GM21367 (cell line): ENCODE data around the gene CRACR2B.

ENCODE experiments used
- ATAC-seq: cut with Tn5 transposase; IDR thresholded peaks from one replicate; pipeline ENCODE4 v1.9.1; 2021; ENCODE audit not compliant: unreplicated experiment

CRACR2B gene

GRCh38 chr11:825366-826226 lies 2.1 kb upstream of the CRACR2B start:
- no peak for ATAC-seq

GRCh38 chr11:826227-826621 lies 1.5 kb upstream of the CRACR2B start:
- ATAC-seq: no peak

DNA sequence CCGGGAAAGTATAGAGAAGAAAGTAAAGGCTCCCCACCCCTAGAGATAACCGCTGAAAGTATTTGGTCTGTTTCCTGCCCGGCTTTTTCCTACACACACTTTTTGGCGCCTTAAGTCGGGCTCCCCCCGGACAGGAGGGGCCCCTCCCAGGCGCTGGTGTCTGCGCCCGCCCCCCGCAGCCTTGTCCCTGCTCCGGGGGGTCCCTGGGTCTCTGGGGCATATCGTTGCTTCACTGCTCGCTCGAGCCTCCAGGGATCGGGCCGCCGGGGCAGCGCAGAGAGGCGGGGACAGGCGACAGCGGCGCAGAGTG lies 928 bp upstream of the CRACR2B start:
- ATAC-seq: no peak

GRCh38 chr11:827146-827896 lies 398 bp upstream of the CRACR2B start:
- no peak for ATAC-seq

GRCh38 chr11:828506-829175 lies 922 bp downstream of the CRACR2B start:
- ATAC-seq: no peak

- no peak for ATAC-seq
Measured at GRCh38 chr11:829176-829846, 1.6 kb downstream of the CRACR2B start.

GRCh38 chr11:829847-830294 lies 2.2 kb downstream of the CRACR2B start:
- no peak for ATAC-seq

GRCh38 chr11:830295-831117 lies 2.8 kb downstream of the CRACR2B start:
- no peak for ATAC-seq

DNA sequence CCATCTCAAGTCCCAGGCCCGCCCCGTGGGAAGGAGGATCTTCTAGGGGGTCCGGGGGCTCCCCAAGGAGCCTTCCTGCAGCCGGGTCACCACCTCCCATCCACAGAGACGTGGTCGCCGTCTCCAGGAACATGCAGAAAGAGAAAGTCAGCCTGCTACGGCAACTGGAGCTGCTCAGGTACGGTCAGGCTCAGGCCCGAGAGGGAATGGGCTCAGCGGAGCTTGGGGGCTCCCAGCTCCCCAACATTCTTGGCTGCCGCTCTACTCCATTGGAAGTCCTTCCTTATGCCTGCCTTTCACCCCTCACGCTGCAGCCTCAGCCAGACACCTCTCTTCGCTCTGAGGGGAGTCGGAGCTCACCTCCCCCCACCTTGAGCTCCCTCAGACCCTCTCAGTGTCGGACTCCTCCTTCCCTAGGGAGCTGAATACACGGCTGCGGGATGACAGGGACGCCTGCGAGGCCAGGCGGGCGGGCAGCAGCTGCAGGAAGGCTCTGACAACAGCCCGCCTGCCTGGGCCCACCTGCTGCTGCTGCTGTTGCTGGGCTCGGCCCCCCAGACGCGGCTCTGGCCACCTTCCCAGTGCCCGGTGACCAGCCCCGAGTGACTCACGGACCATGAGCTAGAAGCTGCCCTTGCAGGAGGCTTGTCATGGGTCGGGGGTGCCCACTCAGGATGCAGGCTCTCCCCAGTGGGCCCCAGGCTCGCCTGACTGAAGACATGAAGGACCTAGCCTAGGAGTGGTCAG lies 3.6 kb downstream of the CRACR2B start:
- no peak for ATAC-seq

DNA sequence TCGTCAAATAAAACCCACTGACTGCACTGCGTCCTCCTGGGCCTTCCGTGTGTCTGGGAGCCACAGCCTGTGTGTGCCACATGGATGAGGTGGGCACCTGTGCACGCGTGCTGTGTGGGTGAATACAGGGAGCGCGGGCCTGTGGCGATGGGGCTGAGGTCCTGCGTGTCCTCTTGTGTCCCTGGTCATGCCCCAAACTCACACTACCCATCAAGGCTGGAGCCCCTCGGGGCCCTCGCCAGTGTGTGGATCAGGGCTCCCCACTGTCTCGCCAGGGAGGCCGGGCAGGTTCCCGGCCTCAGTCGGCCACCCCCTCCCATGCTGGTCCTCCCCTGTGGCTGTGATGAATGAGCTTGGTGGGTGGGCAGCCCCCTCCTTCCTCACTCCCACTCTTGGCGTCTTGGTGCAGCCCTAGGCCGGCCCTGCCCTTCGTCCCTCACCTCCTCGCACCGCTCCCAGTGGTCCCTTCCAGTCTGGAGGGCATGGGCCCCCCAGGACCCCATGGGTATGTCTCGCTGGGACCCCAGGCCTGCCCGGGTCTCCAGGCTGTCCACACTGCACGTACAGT lies 4.3 kb downstream of the CRACR2B start:
- ATAC-seq: no peak

- no peak for ATAC-seq
Measured at GRCh38 chr11:832529-833113, 4.9 kb downstream of the CRACR2B start, which contains the start of gene CD151. Gene CD151, plus strand, starts transcription at chr11:832952. Its CDS starts 3,118 bp downstream, at chr11:836070.

DNA sequence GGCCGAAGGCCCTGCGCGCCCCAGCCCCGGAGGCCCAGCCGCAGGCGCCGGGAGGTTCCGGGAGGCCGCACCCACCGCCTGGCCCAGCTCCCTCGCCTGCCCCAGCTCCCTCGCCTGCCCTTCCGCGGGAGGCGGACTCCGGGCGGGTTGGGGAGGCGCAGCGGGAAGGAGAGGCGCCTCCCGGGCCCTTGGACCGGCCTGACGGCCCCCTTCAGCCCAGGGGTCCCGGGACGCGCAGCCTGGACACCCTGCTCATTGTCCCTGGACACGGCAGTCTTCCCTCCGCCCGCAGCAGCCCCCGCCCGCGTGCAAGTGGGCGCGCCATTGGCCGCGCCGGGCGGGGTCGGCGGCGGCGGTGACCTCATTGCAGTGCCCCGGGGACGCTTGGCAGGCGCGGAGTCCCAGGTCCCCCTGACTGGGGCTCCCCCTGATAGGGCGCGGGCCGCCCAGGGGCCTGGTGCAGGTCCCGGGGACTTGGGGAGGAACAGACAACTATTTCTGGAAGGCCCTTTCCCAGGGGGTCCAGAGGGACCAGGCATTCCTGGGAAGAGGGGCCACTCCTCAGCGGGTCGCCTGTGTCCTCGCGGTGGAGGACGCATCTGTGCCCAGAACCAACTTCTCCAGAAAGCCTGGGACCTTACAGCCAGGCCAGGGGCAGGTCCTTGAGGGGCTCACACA lies 5.5 kb downstream of the CRACR2B start:
- ATAC-seq: no peak

- ATAC-seq: no peak
Measured at GRCh38 chr11:833849-834311, 6.2 kb downstream of the CRACR2B start.

DNA sequence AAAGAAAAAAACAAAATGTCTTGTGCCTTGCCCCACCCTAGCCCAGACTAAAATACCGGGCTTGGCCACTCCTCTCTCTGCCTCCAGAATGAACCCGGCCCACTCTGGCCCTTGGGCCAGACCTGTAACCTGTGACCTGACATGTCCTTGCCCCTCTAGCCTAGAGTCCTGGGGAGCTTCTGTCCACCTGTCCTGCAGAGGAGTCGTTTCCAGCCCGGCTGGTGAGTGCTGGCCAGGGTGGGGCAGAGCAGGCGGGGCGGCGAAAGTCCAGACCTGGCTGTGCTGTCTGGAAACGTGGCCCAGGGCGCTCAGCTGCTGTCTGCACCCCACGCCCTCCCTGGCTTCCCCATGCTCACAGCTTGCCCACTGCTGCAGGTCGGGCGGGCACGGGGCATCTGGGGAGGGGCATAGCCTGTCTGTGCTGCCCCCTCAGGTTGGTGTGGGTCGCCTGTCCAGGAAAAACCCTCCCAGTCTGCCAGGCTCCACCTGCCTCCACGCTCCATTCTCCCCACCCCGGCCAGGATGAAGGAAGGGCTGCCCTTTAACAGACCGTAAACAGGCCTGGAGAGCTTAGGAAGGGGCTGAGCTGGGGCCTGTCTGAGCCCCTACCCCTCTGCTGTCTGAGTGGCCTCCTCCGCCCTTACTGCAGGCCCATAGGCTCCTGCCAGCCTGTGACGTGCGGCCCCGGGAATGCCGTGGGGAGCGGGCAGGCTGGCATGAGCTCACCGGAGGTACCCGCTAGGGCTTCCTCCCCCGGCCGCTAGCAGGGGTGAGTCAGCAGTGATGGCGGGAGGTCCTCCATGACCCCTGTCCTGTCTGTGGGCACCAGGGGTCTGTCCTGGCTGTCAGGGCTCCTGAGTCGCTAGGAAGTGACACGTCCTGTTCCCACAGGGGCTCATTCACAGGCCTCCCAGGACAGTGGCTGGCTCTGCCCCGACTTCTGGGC lies 6.9 kb downstream of the CRACR2B start:
- ATAC-seq: no peak

GRCh38 chr11:836274-836673 lies 8.6 kb downstream of the CRACR2B start:
- ATAC-seq: no peak

DNA sequence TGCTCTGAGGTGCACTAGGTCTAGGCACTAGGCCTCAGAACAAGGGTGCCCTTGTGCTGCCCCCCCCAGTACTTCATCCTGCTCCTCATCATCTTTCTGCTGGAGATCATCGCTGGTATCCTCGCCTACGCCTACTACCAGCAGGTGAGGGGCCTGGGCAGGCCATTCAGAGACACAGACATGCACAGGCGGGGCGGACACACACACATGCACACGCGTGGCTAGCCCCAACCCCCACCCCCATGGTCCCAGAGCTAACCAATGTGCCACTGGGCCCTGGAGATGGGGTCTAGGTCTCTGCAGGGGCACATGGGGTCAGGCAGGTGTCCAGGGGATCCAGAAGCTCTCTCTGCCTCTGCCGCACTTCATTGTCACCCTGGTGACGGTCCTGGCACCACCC lies 9.0 kb downstream of the CRACR2B start:
- no peak for ATAC-seq
